ENCODE results near the gene TBX3. TPM values are rescaled to one million over a fixed set of nuclear protein-coding genes. Genes with fewer than 3 reads are reported as not detected.

Gene TBX3
- total and polyA plus RNA-seq, 10 of the 15 experiments (the other 5 are each of a cell fraction or from before 2014, with no cell fraction given) = 0.04 to 0.28 (median 0.08) TPM; not detected in 7

- TF ChIP-seq CEBPB (IDR thresholded peaks at IDR 0.05; ENCODE audit: borderline replicate concordance in 1 of 2, low read depth in 2 of 2, low read length in 2 of 2) (no peak), ELK1 (IDR thresholded peaks at IDR 0.05; ENCODE audit: low read depth, low read length) (no peak), POLR2AphosphoS5 (IDR thresholded peaks at IDR 0.05; ENCODE audit: low read length) (no peak), PAX8 (IDR thresholded peaks at IDR 0.05) (no peak), ZNF217 (IDR thresholded peaks at IDR 0.05) (no peak), YY1 (IDR thresholded peaks at IDR 0.05; ENCODE audit: low read depth, low read length) (no peak)
- no peak for ATAC-seq
Measured at GRCh38 chr12:114686773-114687500, 3.0 kb upstream of the TBX3 start.

GRCh38 chr12:114686426-114686772 is 2.4 kb upstream of the TBX3 start:
- Histone ChIP-seq H3K4me2 (ENCODE audit: control insufficient read depth, insufficient read depth) (no peak overlapping the region), H3K9ac (ENCODE audit: control insufficient read depth, insufficient read depth, low read length) (no peak overlapping the region), H3K9me3 (replicated peaks; ENCODE audit: control insufficient read depth, insufficient read depth, low read length) (peaks cover 1% of the 10 kb centered on the region; the same call in 1 of the 3 replicates), H4K20me1 (ENCODE audit: control insufficient read depth, insufficient read depth) (no peaks in the 10 kb centered on the region), H3K36me3 (ENCODE audit: control insufficient read depth in 2 of 2, insufficient read depth in 2 of 2, low read length in 1 of 2) (no peaks in the 10 kb centered on the region), H2AFZ (ENCODE audit: control insufficient read depth, low read depth, low read length) (no peak overlapping the region), H3K4me1 (ENCODE audit: control insufficient read depth, insufficient read depth, low read length) (no peaks in the 10 kb centered on the region), H3K79me2 (ENCODE audit: control insufficient read depth, insufficient read depth, low read length) (no peaks in the 10 kb centered on the region), H3K4me3 (no peak overlapping the region), H3K27me3 (replicated peaks in 1 of 2; ENCODE audit: control insufficient read depth in 2 of 2, insufficient read depth in 2 of 2, low read length in 1 of 2) (peaks cover 2 to 25% of the 10 kb centered on the region in 2 experiments), H3K27ac (ENCODE audit: control insufficient read depth, insufficient read depth) (no peak overlapping the region)
- ChIA-PET RAD21 (ENCODE audit: unreplicated experiment) (no interaction called here), CTCF (no interaction called here), SMC1A (ENCODE audit: uncharacterized antibody, unreplicated experiment) (no interaction called here), POLR2A (no interaction called here)
- in situ Hi-C loops (cut with MboI) = no loop called here
- DNase-seq (ENCODE audit: low read depth, low spot score) (no peak), FAIRE-seq (no peak), ATAC-seq (no peak)
- BruUV-seq (replicated peaks) = no TSS peak
- 14% methylated on average over 11 of the region's 11 CpGs for WGBS (ENCODE audit: insufficient coverage, insufficient replicate concordance, low lambda C conversion rate, missing lambda C conversion rate)
- intact Hi-C loops (cut with micrococcal nuclease; ENCODE audit: unreplicated experiment) = no loop called here
- TF ChIP-seq SMAD1 (IDR thresholded peaks at IDR 0.05; ENCODE audit: low read depth, partially characterized antibody) = no peak
- TF ChIP-seq IKZF2 (IDR thresholded peaks at IDR 0.05) = no peak
- no peak for TF ChIP-seq TCF3 (IDR thresholded peaks at IDR 0.05; ENCODE audit: borderline replicate concordance, insufficient read depth, low read depth, low read length)
- no peak for TF ChIP-seq BCL3 (IDR thresholded peaks at IDR 0.05; ENCODE audit: borderline replicate concordance, insufficient read depth, low read depth, low read length, poor library complexity, severe bottlenecking)
- no peak for TF ChIP-seq IRF4 (IDR thresholded peaks at IDR 0.05; ENCODE audit: low read depth, low read length)
- no peak for TF ChIP-seq BCL11A (IDR thresholded peaks at IDR 0.05; ENCODE audit: low read depth, low read length)
- no peak for TF ChIP-seq STAT1 (conservative IDR thresholded peaks at IDR 0.05)
- TF ChIP-seq ASH2L (IDR thresholded peaks at IDR 0.05; ENCODE audit: borderline replicate concordance, low read depth) = no peak
- no peak for TF ChIP-seq SIX5 (IDR thresholded peaks at IDR 0.05; ENCODE audit: low read depth, low read length, severe bottlenecking)
- no peak for TF ChIP-seq FOS (IDR thresholded peaks at IDR 0.05; ENCODE audit: borderline replicate concordance, extremely low read depth, insufficient read length)
- no peak for TF ChIP-seq ESRRA (IDR thresholded peaks at IDR 0.05; ENCODE audit: low read length)

More at GRCh38 chr12:114686773-114687500, 3.0 kb upstream of the TBX3 start:
- ChIA-PET POLR2A (no interaction called here), SMC1A (ENCODE audit: uncharacterized antibody, unreplicated experiment) (no interaction called here), RAD21 (ENCODE audit: unreplicated experiment) (no interaction called here), CTCF (no interaction called here)
- no peak for DNase-seq (ENCODE audit: low read depth, low spot score)
- no peak overlapping the region for H3K9ac ChIP-seq (ENCODE audit: control insufficient read depth, insufficient read depth, low read length)
- no peak overlapping the region for H3K4me2 ChIP-seq (ENCODE audit: control insufficient read depth, insufficient read depth)
- no peaks in the 10 kb centered on the region for H3K79me2 ChIP-seq (ENCODE audit: control insufficient read depth, insufficient read depth, low read length)
- FAIRE-seq = no peak
- H3K4me3 ChIP-seq = no peak overlapping the region
- peaks cover 2 to 25% of the 10 kb centered on the region in 2 experiments for H3K27me3 ChIP-seq (replicated peaks in 1 of 2; ENCODE audit: control insufficient read depth in 2 of 2, insufficient read depth in 2 of 2, low read length in 1 of 2)
- in situ Hi-C loops (cut with MboI) (no loop called here), intact Hi-C loops (cut with micrococcal nuclease; ENCODE audit: unreplicated experiment) (no loop called here)
- peaks cover 1% of the 10 kb centered on the region; the same call in 1 of the 3 replicates for H3K9me3 ChIP-seq (replicated peaks; ENCODE audit: control insufficient read depth, insufficient read depth, low read length)
- no peaks in the 10 kb centered on the region for H3K36me3 ChIP-seq (ENCODE audit: control insufficient read depth in 2 of 2, insufficient read depth in 2 of 2, low read length in 1 of 2)
- BruUV-seq (replicated peaks) = no TSS peak
- WGBS (ENCODE audit: insufficient coverage, insufficient replicate concordance, low lambda C conversion rate, missing lambda C conversion rate) = 31% methylated on average over 41 of the region's 41 CpGs
- H2AFZ ChIP-seq (ENCODE audit: control insufficient read depth, low read depth, low read length) = no peak overlapping the region
- no peaks in the 10 kb centered on the region for H3K4me1 ChIP-seq (ENCODE audit: control insufficient read depth, insufficient read depth, low read length)
- no peaks in the 10 kb centered on the region for H4K20me1 ChIP-seq (ENCODE audit: control insufficient read depth, insufficient read depth)
- no peak overlapping the region for H3K27ac ChIP-seq (ENCODE audit: control insufficient read depth, insufficient read depth)
